SW 1271 (cell line): ENCODE results near the gene PTPN2.
A peak's percentile ranks its signal among the peaks of the same experiment; 100 is the strongest.
"Not testable (repeated sequence)": the region's sequence is repeated elsewhere in the genome, so short reads cannot be mapped to it uniquely, and the experiment has no call there.

Source experiments
- DNase-seq, 2 experiments: peaks; one replicate each; lab custom pipeline; 2025; lab: John Stamatoyannopoulos, UW

The PTPN2 gene

GRCh38 chr18:12891561-12891960 is 7.5 kb upstream of the PTPN2 start:
- DNase-seq: no peak

- DNase-seq: no peak
These were observed 6.9 kb upstream of the PTPN2 start for GRCh38 chr18:12890964-12891363.

GRCh38 chr18:12886498-12887126 is 2.6 kb upstream of the PTPN2 start:
- peak in 1 of 2 experiments; percentile 8 for DNase-seq

- no peak for DNase-seq
These were observed 1.5 kb upstream of the PTPN2 start for GRCh38 chr18:12885500-12885899.

- peak in 1 of 2 experiments; percentile 40 for DNase-seq
These were observed 628 bp upstream of the PTPN2 start for GRCh38 chr18:12884406-12885323.

GRCh38 chr18:12883372-12883683 is 709 bp downstream of the PTPN2 start:
- DNase-seq: no peak

- DNase-seq: no peak
These were observed 1.3 kb downstream of the PTPN2 start for GRCh38 chr18:12882453-12883371.

- DNase-seq: no peak
These were observed 3.5 kb downstream of the PTPN2 start for GRCh38 chr18:12880541-12880910.

GRCh38 chr18:12879840-12880540 is 4.0 kb downstream of the PTPN2 start:
- DNase-seq: no peak

GRCh38 chr18:12874992-12875391 is 9.0 kb downstream of the PTPN2 start:
- not testable (repeated sequence) for DNase-seq

- not testable (repeated sequence) for DNase-seq
These were observed 10.0 kb downstream of the PTPN2 start for GRCh38 chr18:12873961-12874567.

GRCh38 chr18:12872408-12872807 is 11.6 kb downstream of the PTPN2 start:
- DNase-seq: no peak

GRCh38 chr18:12868576-12868975 is 15.5 kb downstream of the PTPN2 start:
- DNase-seq: no peak

- DNase-seq: no peak
These were observed 16.5 kb downstream of the PTPN2 start for GRCh38 chr18:12867441-12868123.

GRCh38 chr18:12863687-12864216 is 20.3 kb downstream of the PTPN2 start:
- DNase-seq: no peak

- no peak for DNase-seq
These were observed 21.1 kb downstream of the PTPN2 start for GRCh38 chr18:12862874-12863482.

GRCh38 chr18:12862467-12862866 is 21.6 kb downstream of the PTPN2 start:
- no peak for DNase-seq

- no peak for DNase-seq
These were observed 22.4 kb downstream of the PTPN2 start for GRCh38 chr18:12861637-12862036.

- DNase-seq: no peak
These were observed 23.5 kb downstream of the PTPN2 start for GRCh38 chr18:12860530-12860929.

GRCh38 chr18:12858991-12859390 is 25.0 kb downstream of the PTPN2 start:
- DNase-seq: no peak
